Activated CD8-positive, alpha-beta memory T cell treated with anti-CD3 and anti-CD28 coated beads for 48 hours (primary cell): Measurements from ENCODE around the gene NDFIP1.
"Not testable (repeated sequence)": the region's sequence is repeated elsewhere in the genome, so short reads cannot be mapped to it uniquely, and the experiment has no call there.

Experiments
- DNase-seq, 3 experiments: peaks; one replicate each; pipeline ENCODE4 v3.0.0-alpha.2; 2020; ENCODE audit warnings: low read depth in 2 of 3, low spot score in 2 of 3

The NDFIP1 gene

DNA sequence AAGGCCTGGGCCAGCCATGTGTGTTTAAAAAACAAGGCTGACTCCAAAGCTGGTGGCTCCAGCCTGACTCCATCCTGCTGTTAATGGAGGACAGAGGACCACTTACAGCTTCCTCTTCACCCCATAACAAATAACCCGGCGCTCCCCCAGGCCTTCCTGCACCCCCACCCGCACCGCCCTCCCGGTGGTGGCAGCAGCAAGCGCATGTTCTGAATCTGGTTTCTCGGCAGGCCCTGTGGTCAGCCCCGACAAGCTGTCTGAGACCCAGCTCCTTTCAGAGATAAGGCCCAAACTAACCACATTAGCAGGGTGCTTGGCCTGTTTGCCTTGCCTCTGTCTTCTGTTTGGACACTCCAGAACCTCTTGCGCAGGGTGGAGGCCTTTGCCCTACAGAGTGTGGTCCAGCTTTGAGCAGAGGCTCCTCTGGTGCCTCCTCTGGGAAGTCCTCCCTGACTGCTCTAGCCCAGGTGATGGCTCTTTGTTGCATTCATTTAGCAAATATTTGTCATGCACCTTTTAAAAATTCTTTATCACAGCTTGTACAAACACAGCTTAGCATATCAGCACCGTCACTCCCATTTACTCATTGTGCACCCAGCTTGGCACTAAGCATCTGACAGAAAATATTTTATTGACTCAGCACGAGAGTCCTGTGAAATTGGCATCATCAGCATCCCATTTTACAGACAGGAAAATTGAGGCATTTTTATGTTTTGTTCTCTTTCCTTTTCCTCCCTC is 78.4 kb downstream of the NDFIP1 start:
- DNase-seq = no peak

DNA sequence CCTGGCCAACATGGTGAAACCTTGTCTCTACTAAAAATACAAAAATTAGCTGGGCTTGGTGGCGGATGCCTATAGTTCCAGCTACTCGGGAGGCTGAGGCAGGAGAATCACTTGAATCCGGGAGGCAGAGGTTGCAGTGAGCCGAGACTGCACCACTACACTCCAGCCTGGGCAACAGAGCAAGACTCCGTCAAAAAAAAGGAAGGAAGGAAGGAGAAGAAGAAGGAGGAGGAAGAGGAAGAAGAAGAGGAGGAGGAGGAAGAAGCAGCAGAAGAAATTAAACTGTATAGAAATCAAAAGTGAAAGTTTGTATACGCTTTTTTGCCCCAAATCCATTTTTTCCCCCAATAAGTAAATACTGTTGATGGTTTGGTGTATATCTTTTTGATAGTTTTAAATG is 80.1 kb downstream of the NDFIP1 start:
- not testable (repeated sequence) for DNase-seq

DNA sequence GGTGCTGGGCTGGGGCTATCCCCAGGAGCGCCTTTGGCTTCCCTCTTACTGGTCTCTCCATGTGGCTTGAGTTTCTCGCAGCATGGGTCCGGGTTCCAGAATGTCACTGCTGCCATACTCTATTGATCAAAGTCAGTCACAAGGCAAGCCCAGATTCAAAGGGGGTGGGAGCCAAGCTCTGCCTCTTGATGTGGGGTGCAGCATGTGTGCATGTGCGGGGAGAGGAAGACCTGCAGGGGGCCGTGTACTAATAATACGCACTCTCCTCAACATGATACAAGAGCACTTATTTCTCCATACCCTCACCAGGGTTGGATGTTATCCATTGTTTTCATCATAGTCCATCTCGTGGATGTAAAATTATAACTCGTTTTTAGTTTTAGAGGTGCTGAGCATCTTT is 81.2 kb downstream of the NDFIP1 start:
- DNase-seq = no peak

DNA sequence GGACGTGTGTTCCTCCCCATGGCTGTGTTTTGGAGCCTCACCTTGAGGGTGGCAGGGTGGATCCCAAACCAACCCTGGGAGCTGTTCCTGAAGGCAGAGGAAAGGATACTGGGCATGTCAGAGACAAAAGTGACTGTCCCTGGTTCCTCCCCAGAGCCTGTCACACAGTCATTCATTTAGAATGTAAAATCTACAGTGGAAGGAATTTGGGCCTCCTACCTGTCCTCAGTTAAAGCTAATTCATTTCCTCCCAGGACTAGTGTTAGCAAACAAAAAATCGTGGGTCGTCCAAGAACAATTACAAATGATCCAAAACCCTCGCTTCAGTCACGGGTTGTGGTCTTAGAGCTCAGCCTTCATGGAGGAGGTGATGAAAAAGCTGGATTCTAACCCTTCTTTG is 83.2 kb downstream of the NDFIP1 start:
- DNase-seq = no peak

DNA sequence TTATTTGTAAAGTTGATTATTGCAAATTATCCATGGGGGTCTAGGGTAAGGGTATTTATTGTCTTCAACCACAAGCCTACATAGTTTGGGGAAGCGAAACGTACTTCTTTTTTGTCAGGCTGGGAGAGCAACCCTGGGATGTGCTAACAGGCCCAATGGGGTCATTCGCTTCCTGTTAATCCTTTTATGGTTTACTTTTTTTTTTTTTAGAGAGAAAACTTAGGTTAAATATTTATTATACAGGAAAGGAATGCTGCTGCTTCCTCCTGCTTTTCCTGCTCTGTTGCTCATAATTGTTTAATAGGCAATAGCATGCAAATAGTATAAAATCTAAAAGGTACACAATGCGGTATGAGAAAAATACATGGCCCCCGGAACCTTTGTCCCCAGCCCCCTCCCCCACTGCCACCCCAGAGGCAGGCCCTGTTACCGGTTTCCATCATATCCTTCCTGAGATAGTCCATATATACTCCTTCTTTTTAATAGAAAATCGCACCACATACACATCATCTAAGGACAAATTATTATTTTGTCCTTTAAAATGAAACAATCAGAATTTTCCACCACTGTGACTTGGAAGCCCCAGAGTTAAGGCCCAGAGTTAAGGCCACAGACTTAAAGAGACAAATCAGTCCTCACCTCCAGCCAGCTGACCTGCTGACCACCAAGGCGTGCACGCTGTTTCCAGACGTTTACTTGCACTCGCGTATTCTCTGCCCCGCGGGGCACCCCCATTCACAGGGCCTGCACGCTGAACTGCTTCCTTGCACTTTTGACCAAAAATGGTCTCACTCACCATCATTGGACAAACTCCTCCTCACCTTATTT is 83.9 kb downstream of the NDFIP1 start:
- DNase-seq = no peak

DNA sequence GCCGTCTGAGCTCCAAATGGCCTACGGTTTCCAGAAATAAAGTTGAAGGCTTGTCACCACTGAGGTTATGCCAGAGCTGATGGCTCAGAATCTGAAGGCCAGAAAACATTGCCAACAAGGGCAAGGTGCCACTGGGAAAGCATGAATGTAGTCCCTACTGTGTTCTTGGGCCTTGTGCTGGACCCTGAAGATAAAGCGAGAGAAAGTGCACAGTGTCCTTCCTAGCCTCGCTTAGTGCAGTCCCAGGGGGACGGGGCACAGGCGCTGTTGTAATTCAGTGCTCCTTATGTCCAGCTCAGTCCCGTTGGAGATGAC is 84.5 kb downstream of the NDFIP1 start:
- DNase-seq = no peak

DNA sequence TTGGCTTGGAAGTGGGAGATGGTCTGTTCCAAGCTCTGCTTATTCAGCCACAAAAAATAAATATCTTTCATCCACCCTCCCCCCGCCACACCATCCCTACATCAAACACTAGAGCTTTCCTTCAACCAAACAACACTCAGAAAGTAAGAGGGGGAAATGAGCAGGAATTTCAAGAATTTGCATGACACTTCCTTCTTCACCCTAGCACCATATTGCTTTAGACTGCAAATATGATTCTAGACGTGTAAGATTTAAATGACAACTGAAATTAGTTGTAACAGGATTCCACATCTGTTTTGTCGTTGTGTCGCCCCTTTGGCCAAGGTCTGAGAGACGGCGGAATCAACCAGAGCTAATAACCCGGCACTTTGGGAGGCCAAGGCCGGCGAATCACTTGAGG is 88.5 kb downstream of the NDFIP1 start:
- no peak for DNase-seq

DNA sequence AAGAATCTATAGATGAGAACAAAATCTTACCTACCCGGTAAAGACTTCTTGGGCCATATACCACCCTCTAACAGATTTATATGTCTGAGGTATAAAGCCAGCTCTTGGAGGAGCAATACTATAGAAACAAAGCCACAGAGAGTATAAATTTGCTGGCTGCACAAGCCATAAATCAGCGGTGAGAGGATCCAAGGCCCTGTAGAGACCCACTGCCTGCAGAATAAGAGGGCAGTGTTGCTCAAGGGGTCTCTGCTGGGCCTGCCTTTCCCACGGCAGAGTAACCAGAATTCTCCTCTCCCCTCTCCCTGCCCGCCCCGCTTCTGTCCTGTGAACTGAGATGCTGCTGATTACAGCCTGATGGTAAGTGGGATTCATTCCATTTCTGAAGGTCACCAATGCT is 89.2 kb downstream of the NDFIP1 start:
- DNase-seq = no peak

DNA sequence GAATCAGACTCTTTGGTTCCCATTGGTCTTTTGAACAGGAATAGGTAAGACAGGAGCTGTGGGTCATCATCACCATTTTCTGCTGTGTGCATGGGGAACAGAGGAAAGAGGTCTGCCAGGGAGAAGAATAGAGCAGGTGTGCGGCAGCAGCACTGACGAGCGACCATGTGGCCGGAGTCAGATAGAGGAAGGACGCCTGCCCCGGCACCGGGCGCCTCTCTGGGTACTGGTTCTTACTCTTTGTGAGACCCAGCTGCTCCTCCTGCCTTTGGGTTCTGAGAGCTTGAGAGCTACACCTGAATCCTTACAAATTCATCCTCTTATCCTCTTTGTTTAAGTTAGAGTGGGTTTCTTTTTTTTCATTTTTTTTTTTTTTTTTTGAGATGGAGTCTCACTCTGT is 90.8 kb downstream of the NDFIP1 start:
- no peak for DNase-seq

DNA sequence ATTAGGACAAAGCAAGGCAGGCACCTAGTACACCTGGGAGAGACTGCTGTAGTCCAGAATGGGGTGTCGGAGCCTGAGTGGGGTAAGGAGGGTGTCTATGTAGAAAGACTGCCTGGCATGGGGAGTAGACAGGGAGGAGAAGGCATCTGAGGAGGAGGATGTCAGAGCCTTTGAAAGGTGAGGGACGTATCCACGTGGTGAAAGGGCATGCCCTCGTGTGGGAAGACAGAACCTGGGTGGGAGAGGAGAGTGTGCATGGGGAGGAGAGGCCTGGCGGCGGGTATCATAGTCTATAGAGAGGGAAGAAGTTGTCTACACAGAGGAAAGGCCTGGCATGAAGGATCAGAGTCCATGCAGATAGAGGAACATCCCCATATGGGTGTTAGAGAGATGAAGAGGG is 91.8 kb downstream of the NDFIP1 start:
- no peak for DNase-seq

DNA sequence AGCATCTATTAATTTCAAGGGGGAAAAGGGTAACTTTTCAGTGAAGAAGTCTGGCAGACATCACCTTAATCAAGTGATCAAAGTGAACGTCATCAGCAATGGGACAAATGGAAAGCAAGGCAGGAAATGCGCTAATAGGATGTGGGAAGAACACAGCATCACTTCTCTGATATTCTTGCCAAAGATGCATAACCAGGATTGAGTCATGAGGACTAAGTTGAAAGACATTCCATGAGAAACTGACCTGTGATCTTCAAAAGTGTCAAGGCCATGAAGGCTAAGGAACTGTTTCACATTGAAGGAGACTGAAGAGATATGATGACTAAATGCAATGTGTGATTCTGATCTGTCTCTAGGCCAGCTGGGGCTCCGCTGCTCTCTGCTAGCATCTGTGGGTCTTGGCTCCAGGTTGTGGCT is 92.9 kb downstream of the NDFIP1 start:
- DNase-seq = no peak

DNA sequence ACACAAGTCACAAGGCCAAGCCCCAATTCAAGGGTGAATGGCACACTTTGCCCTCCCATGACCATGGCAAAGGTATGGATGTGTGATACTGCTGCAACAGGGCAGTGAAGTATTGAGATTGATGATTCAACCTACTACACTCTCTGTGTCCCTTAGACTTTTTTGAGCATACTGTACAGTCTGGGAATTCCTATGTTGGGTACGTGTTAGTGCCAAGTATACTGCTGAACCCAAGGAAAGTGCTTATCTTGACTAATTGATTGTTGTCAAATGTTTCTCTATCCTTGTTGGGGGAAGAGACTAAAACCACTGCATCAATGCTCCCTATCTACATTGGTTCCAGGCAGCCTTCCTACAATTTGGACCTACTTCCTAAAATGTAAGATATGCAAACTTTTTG is 93.7 kb downstream of the NDFIP1 start:
- DNase-seq = no peak
